HTR-8/SVneo (cell line): ENCODE results near the gene STUM.
A peak's percentile ranks its signal among the peaks of the same experiment; 100 is the strongest.
"Not testable (repeated sequence)": the region's sequence is repeated elsewhere in the genome, so short reads cannot be mapped to it uniquely, and the experiment has no call there.

ENCODE experiments used
- DNase-seq: peaks from one replicate; pipeline ENCODE4 v3.0.0; 2011; ENCODE audit warnings: low spot score, mixed read lengths; ENCODE audit not compliant: insufficient read length
- FAIRE-seq: peaks from 2 replicates; lab custom pipeline; 2011; peaks lifted over from hg19 to GRCh38; lab: Jason Lieb, UNC

STUM gene

GRCh38 chr1:226601456-226601855, 52.9 kb downstream of the STUM start:
- DNase-seq (no peak), FAIRE-seq (no peak)

DNA sequence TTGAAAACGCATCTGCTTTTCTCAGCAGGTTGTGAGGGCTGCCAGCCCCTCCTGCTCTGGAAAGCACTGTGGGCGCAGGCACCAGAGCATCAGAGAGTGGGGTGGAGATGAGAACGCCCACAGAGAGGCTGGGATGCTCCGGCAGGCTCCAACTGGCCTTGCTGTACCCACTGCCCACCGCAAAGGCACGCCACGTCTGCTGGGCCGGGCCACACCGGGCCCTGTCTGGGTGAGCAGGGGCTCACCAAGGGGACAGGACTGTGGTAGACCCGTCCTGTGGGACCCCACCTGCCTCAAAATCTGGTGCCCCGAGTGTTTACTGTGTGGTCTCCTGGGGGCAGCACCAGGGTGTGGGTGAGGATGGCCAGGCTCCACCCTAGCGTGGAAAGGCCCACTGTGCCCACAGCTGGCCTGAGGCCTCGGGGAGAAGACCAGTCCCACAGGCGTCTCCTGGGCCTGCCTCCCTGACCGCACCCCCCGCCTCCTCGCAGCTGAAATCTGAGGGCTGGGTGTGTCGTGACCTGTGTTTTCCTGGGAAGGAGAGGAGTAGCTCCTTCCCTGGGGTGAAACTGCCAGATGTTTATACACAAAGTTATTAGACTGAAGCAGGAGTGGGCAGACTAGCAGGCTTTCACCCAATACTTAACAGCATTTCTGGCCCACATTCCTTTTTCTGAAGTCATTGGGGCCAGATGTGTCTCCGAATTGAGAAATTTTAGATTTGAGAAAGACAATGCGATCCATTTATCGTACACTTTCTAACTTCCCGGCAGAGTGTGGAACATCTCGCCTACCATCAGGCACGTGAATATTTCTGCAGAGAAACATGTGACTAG, 53.8 kb downstream of the STUM start:
- DNase-seq (no peak), FAIRE-seq (no peak)

- no peak for FAIRE-seq
- no peak for DNase-seq
Observed at GRCh38 chr1:226603022-226603857, 54.7 kb downstream of the STUM start.

DNA sequence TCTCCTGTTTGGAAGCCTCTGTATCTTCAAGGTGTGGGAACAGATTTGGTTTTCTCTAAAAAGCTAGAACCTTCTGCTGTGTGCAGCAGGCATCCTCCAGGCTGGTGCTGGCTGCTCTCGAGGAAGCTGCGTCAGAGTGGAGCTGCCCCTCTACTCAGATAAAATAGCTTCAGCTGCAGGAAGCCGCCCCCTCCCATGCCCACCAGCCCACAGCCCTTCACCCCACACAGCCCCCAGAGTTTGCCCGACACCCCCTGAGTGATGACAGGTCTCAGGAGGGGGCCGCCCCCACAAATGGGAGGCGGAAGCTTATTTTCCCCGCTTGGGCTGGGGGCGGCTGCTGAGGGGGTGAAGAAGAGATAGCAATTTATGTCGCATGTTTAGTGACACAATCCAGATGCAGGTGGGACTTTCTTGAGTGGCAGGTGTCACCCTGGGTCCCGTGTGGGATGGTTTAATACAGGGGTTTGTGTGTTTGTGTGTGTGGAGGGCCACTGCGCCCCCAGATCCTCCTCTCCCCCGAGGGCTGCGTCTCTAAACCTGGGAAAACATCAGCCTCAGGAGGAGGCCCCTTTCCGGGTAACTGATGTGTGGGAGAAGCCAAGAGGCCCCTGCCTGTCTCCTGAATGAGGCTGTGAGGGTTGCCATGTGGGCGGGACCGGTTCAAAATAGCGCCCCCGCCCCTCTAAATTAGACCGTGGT, 55.4 kb downstream of the STUM start:
- DNase-seq (no peak), FAIRE-seq (no peak)

DNA sequence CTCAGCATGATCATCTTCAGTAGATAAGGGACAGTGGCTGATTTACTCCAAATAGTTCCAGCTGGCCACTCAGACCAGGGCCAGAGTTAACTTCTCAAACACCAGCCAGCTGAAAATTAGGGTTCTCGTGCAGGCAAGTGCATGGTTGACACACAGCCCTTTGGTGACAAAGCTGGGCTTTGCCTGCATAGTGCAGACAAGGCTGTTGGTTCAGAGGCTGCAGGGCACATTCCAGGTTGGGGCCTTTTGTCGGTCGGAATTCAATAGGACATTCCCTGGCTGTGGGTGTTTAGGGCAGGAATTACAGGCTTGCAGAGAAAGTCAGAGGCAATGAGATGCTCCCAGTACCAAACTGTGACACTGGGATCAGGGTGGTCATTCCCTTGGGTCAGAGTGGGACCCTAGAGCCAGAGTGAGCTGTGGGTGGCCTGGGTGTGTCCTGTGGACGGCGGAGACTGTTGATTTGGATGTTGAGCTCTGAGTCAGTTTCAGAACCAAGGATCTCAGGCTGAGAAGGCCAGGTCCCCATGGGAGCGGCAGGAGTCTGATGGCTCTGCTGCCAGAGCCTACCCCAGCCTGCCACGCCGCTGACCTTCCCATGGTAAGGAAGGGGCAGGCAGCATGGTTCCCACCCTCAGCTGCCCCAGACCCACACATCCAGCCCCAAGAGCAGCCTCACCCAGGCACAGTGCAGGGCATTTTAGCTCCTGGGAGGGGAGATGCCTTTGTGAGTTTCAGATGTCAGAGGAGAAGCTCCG, 56.2 kb downstream of the STUM start:
- FAIRE-seq (peak; percentile 9), DNase-seq (no peak)

- DNase-seq (no peak), FAIRE-seq (no peak)
Observed at GRCh38 chr1:226605318-226605950, 56.9 kb downstream of the STUM start.

DNA sequence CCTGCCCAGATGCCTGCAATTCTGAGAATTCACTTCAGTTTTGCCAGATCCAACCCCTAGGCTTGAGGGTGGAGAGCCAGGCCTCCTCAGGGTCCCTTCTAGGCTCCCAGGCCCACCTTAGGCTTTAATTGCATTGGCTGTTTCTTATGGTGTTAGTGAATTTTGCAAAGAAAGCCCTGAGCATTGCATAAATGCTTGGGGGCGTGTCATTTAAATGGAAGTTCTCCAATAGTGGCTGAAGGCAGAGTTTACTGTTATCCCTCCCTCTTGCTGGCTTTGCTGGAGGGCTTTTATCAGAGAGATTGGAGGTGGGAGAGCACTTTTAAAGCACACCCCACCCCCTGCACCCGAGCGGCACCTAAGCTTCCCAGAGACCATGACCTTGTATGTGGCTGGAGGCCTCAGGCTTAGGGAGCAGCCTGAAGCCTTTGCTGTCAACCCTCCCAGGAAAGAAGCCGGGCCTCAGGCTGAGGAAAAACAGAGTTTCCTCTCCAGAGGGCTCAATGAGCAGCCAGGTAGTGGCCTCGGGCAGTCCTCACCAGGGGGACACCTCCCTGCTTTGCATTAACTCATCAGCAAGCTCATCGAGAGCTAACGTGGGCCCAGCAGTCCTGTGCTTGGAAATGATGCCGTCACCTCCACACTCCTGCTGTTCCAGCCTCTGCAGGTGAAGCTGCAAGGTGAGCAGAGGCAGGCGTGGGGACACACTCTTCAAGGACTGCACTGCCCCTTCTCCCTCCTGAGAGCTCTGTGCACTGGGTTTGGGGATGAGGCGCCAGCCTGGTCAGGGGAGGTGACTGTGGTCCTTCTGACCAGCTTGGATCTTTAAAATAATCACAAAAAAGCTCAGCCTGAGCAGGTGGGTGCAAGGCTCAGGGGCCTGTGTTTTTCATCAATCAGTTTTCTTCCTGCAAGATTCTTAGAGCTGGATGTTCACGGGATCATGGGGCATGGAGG, 58.0 kb downstream of the STUM start:
- FAIRE-seq: no peak

DNA sequence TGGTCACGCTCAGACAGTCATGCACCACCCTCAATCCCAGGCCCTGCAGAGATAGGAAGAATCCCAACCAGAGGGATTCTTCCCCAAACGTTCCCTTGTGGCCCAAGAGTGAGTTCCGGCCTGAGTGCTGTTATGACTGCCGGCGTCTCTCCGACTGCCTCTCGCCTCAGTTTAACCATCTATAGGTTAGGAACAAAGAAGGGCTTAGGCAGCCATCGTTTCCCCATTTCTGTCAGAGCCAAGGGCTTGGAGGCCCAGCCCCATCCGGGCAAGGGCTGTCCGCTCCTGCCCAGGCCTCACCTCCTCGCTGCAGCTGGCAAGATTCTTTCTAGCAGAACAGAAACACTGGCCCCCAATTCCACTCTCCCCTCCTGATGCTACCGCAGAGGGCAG, 58.7 kb downstream of the STUM start:
- FAIRE-seq: no peak

More for the DNA sequence above, 58.0 kb downstream of the STUM start:
- DNase-seq: no peak

DNA sequence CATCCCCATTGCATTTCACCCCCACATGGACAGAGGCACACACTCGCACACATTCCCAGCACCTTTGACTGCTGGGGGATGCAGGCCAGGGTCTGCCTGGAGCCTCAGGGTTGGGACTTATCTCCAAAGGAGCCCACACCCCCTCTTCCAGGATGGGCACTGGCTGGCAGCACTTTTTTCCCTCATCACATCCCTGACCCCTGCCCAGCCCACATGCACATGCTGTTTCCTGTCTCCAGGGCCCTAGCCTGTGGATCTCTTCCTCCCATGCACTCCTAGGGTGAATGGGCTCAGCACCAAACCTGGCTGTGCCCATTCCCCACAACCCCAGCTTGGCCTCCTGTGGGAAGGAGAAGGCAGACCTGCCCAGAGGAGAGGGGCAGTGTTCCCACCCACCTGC, 59.3 kb downstream of the STUM start:
- DNase-seq: no peak
- no peak for FAIRE-seq

More for the DNA sequence above, 58.7 kb downstream of the STUM start:
- DNase-seq: no peak

DNA sequence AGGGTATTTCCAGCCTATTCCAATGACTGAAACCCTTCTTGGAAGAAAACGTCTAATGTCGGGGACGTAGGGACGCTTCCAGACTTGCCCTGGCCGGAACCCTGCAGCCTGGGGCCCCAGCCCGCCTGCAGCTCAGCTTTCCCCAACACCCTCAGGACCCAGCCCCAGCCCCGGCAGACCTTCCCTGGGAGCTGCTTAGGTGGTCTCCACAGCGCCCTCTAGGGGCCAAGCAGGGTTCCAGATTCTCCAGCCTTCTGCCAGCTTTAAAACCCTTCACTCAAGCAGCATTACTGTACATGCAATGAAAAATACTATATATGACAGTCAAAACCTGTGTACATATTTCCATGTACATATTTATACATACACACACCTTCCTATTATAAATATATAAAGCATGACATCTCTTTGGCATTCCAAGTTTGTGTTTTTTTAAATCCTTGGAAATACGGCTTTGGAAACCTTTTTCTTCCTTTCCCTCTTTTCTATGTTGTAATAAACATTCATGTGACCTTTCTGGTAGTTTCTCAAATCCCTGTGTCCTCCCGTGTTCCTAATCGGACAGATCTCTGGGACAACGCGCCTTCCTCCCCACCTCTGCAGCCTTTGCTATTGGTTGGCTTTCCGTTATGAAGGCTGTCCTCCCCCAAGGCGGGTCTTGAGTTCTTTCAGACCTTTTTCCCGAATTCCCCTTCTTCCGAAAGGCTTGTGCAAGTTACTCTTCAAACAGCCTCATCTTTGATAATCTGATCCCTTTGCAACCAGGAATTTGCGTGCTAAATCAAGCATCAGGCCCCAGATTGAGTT, 60.3 kb downstream of the STUM start:
- DNase-seq: peak; percentile 79
- no peak for FAIRE-seq

DNA sequence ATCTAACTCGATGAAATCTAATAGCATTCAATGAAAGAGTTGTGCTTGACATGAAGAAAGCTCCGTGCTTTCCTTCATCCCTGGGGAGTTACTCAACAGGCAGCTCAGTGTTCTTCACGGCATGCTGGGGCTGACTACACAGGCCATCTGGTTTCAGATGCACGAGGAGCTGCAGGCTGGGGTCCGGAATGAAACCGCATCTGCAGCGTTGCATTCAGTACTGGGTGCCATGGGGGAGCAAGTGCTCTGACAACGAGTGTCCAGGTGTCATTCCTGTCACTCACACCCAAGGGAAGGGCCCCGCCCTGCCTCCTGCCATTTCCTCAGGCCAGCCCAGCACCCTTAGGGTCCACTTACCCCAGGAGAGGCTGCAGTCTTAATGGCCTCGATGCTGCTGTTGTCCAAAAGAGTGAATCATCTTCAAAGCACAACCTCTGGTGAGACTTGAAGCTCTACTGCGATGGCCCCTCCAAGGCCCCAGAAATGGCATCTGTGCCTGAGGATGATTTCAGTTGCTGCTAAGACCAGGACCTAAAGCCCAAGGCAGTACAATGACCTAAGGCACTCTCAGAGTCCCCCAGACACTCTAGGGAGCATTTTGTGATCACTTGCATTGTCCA, 61.4 kb downstream of the STUM start:
- DNase-seq: no peak
- no peak for FAIRE-seq

DNA sequence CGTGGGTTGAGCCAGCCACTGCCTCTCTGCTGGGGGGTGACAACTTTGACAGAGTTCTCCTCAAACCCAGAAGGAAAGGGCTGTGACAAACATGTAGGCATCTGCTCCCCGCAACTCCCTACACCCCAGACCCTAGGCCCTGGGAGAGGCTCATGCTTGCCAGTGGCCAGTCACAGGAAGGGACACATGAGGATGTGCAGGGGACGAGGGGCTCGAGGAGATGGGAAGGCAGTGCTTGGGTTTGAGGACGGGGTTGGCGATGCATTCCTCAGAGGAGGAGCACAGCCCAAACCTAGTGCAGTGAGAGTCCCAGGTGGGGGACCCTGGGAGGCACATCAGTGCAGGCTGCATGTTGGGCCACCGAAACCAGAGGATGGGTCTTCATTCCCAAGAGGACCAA, 62.1 kb downstream of the STUM start:
- FAIRE-seq (no peak), DNase-seq (no peak)

- DNase-seq: no peak
- no peak for FAIRE-seq
Observed at GRCh38 chr1:226611301-226611700, 62.7 kb downstream of the STUM start.

GRCh38 chr1:226611980-226612379, 63.4 kb downstream of the STUM start:
- DNase-seq, FAIRE-seq: not testable (repeated sequence)

DNA sequence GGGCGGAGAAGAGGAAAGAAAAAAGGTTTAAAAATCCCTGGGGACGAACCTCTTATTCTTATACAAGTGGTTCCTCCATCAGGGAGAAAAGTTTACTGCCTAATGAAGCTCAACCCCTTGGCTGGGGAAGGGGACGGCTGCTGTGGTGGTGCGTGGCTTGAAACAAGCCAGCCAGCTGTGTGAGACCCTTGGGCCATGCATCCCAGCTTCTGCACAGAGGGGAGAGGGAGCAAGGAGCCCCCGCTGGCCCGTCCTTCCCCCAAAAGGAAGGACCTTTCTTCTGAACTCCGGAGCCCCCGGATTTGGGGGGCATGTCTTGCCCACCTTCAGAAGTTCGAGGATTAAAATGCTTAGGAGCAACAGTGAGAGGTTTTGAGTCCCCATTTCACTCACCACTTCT, 67.3 kb downstream of the STUM start:
- no peak for DNase-seq
- no peak for FAIRE-seq

- no peak for DNase-seq
- FAIRE-seq: no peak
Observed at GRCh38 chr1:226616636-226617035, 68.1 kb downstream of the STUM start.

GRCh38 chr1:226617109-226617508, 68.5 kb downstream of the STUM start:
- no peak for FAIRE-seq

More at GRCh38 chr1:226617109-226617508, 68.5 kb downstream of the STUM start:
- DNase-seq: no peak
